ENCODE data around the gene ADISSP. TPM values are rescaled to one million over a fixed set of nuclear protein-coding genes. Genes with fewer than 3 reads are reported as not detected.

ADISSP gene
- total and polyA plus RNA-seq, 2 donors (not counting 3 experiments of a cell fraction or from before 2014, with no cell fraction given): 55.0 to 67.5 TPM

- Histone ChIP-seq H4K20me1 (replicated peaks; ENCODE audit: control insufficient read depth, extremely low read depth, insufficient read depth, low read length) (no peaks in the 10 kb centered on the region), H3K79me2 (ENCODE audit: control insufficient read depth, insufficient read depth, low read length) (no peaks in the 10 kb centered on the region), H3K4me1 (ENCODE audit: control insufficient read depth, extremely low read depth, insufficient read depth, low read length) (peaks cover 15% of the 10 kb centered on the region), H3K9me1 (replicated peaks; ENCODE audit: control insufficient read depth, extremely low read depth, insufficient read depth, low read length) (no peaks in the 10 kb centered on the region), H3K9ac (replicated peaks; ENCODE audit: extremely low read depth, insufficient read depth, low read length) (no peak overlapping the region), H3K36me3 (ENCODE audit: control insufficient read depth in 2 of 2, extremely low read depth in 1 of 2, insufficient read depth in 2 of 2, low read length in 2 of 2) (no peaks in the 10 kb centered on the region), H3K27ac (ENCODE audit: insufficient read depth, low read depth, low read length) (no peak overlapping the region), H3K4me2 (ENCODE audit: insufficient read depth, low read length) (peak overlapping the region; percentile 74), H3K27me3 (ENCODE audit: control insufficient read depth in 2 of 2, insufficient read depth in 2 of 2, low read length in 2 of 2) (peaks cover 8 to 19% of the 10 kb centered on the region in 2 experiments), H3K9me3 (replicated peaks; ENCODE audit: control insufficient read depth, insufficient read depth, low read length) (no peaks in the 10 kb centered on the region), H2AFZ (ENCODE audit: low read depth, low read length) (peak overlapping the region; percentile 88), H3K4me3 (replicated peaks in 1 of 3; ENCODE audit: insufficient read depth in 1 of 3, low read depth in 1 of 3, low read length in 3 of 3) (peak overlapping the region in 2 of 3 experiments; percentile 34 to 57)
- intact Hi-C loops (cut with micrococcal nuclease): loop anchor here (1.0 kb wide), 1 partner anchor 9 kb away; no protein-coding TSS in a partner anchor
- BruUV-seq (replicated peaks): no TSS peak
- FAIRE-seq: no peak
- TF ChIP-seq POLR2A (IDR thresholded peaks at IDR 0.05; ENCODE audit: low read depth, low read length): no peak
- no peak for TF ChIP-seq CTCF (IDR thresholded peaks at IDR 0.05; ENCODE audit: extremely low read depth in 1 of 2, insufficient read depth in 1 of 2, low read depth in 1 of 2, low read length in 2 of 2)
- TF ChIP-seq, protein P1, sequence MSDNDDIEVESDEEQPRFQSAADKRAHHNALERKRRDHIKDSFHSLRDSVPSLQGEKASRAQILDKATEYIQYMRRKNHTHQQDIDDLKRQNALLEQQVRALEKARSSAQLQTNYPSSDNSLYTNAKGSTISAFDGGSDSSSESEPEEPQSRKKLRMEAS (IDR thresholded peaks at IDR 0.05; ENCODE audit: insufficient read depth, insufficient read length): no peak
- TF ChIP-seq POLR2AphosphoS5 (IDR thresholded peaks at IDR 0.05; ENCODE audit: insufficient read depth, low read depth, low read length): no peak
- TF ChIP-seq GATA2 (IDR thresholded peaks at IDR 0.05; ENCODE audit: insufficient read depth, insufficient read length, low read depth, low read length): no peak
- no peak for TF ChIP-seq EZH2 (IDR thresholded peaks at IDR 0.05; ENCODE audit: borderline replicate concordance, low read depth, low read length, severe bottlenecking)
- TF ChIP-seq JUN (IDR thresholded peaks at IDR 0.05; ENCODE audit: borderline replicate concordance, insufficient read depth, insufficient read length, low read depth): no peak
- TF ChIP-seq FOS (IDR thresholded peaks at IDR 0.05; ENCODE audit: borderline replicate concordance, insufficient read depth, low read length): no peak
- no peak for TF ChIP-seq MYC (IDR thresholded peaks at IDR 0.05; ENCODE audit: low read depth, low read length)
- CTCF ChIA-PET: interaction anchor here (1.4 to 3.3 kb wide), 6 partner anchors 9 to 101 kb away, joined by 3 to 34 read pairs (median 12); partner anchors contain the start of genes ADISSP, AP5S1 and CENPB
- dilution Hi-C loops (cut with MboI; ENCODE audit: extremely low pct_ligation_motif_present, low sequenced_read_pairs): no loop called here
- DNase-seq (ENCODE audit: low read depth, low spot score): no peak
- POLR2A ChIA-PET: interaction anchor here (1.5 kb wide), 1 partner anchor 10 kb away, joined by 4 read pairs; the partner anchor contains the start of gene ADISSP
Observed at GRCh38 chr20:3777381-3777715, 9.8 kb upstream of the ADISSP start.

Measured in endothelial cell of umbilical vein (primary cell).